ENCODE measurements around the gene TMEM266. TPM values are rescaled to one million over a fixed set of nuclear protein-coding genes. Genes with fewer than 3 reads are reported as not detected.

Gene TMEM266, protein sequence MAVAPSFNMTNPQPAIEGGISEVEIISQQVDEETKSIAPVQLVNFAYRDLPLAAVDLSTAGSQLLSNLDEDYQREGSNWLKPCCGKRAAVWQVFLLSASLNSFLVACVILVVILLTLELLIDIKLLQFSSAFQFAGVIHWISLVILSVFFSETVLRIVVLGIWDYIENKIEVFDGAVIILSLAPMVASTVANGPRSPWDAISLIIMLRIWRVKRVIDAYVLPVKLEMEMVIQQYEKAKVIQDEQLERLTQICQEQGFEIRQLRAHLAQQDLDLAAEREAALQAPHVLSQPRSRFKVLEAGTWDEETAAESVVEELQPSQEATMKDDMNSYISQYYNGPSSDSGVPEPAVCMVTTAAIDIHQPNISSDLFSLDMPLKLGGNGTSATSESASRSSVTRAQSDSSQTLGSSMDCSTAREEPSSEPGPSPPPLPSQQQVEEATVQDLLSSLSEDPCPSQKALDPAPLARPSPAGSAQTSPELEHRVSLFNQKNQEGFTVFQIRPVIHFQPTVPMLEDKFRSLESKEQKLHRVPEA
- 0.08 TPM for polyA plus RNA-seq (2013, experiment 1 of 2)
- 0.08 TPM for polyA plus RNA-seq (2013, experiment 2 of 2)

DNA sequence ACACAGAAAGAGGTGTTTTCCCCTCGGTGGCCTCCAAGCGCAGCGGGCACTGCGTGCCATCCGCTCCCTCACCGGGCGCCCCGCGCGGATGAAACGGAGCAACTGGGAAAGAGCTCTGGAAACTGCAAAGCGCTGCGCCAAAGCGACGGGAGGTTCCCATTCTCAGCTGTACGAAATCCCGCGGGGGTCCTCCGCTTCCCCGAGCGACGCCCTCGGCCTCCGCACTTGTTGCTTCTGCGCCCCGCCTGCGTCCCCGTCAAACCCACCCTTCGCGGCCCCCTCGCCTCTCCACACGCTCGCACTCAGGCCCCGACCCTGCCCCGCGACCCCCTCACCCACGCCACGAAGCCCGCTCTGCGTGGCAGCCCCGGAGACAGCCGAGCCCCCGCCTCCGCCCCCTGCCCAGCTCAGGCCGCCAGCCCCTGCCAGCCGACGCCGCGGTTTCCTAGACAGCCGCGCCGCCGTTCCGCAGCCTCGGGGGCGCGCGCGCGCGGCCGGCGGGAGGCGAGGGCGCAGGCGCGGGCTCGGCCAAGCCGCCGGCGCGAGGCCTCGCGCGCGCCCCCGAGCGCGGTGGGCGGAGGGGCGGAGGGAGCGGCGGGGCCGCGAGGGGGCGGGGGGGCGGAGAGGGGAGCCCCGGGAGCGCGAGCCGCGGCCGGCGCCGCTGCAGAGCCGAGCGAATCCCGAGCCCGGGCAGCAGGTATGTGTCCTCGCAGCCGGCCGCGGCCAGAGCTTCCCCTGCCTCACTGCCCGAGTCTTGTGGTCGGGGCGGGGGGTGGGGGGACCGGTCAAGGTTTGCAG is at the start of gene TMEM266:
Gene TMEM266, plus strand, starts transcription at position 666 of the 798 bp plus-strand sequence. CDS start 74,279 bp downstream, outside the sequence.
- WGBS, result 2% methylated on average over 52 of the region's 107 CpGs
- Histone ChIP-seq H2BK5ac (ENCODE audit: low read depth, low read length, poor library complexity, severe bottlenecking) (no peak within 1 kb of the TSS), H2BK12ac (ENCODE audit: low read length in 2 of 2) (no peak within 1 kb of the TSS), H3K79me1 (replicated peaks; ENCODE audit: low read length, poor library complexity, severe bottlenecking) (no peaks in the 10 kb centered on the region), H2AFZ (ENCODE audit: low read depth, low read length) (peak within 1 kb of the TSS; percentile 90), H2BK120ac (ENCODE audit: low read depth, low read length) (peak within 1 kb of the TSS; percentile 49), H3K4me2 (ENCODE audit: low read length, poor library complexity, severe bottlenecking) (peak within 1 kb of the TSS; percentile 99), H4K91ac (ENCODE audit: low read length) (no peak within 1 kb of the TSS), H3K14ac (ENCODE audit: low read length in 2 of 2) (peak within 1 kb of the TSS in 1 of 2 experiments; percentile 70), H3K27me3 (ENCODE audit: control insufficient read depth in 1 of 2, insufficient read depth in 1 of 2, low read length in 2 of 2) (peaks cover 61 to 81% of the 10 kb centered on the region in 2 experiments), H4K8ac (ENCODE audit: low read length) (no peak within 1 kb of the TSS), H2BK15ac (ENCODE audit: low read depth, poor library complexity, severe bottlenecking) (no peak within 1 kb of the TSS), H3K27ac (ENCODE audit: low read length, poor library complexity, severe bottlenecking) (no peak within 1 kb of the TSS), H3K9me3 (ENCODE audit: control insufficient read depth, low read length) (no peaks in the 10 kb centered on the region), H3K9ac (ENCODE audit: low read length) (peak within 1 kb of the TSS; percentile 45), H3K4me3 (ENCODE audit: insufficient read depth in 1 of 2, low read depth in 1 of 2, low read length in 2 of 2) (peak within 1 kb of the TSS; percentile 76 to 81), H3K4ac (ENCODE audit: low read depth in 1 of 2, low read length in 2 of 2) (no peak within 1 kb of the TSS), H3K4me1 (ENCODE audit: control insufficient read depth, insufficient read depth, low read depth, low read length) (peaks cover 9% of the 10 kb centered on the region), H2AK5ac (ENCODE audit: low read length, severe bottlenecking) (no peak within 1 kb of the TSS), H3K36me3 (ENCODE audit: control insufficient read depth in 1 of 2, insufficient read depth in 2 of 2, low read depth in 1 of 2, low read length in 2 of 2) (no peaks in the 10 kb centered on the region), H3K18ac (ENCODE audit: low read depth in 1 of 2, low read length in 2 of 2) (peak within 1 kb of the TSS in 1 of 2 experiments; percentile 73), H3K23ac (ENCODE audit: low read length in 2 of 2) (peak within 1 kb of the TSS in 1 of 2 experiments; percentile 89)
- DNase-seq, result peak; percentile 44

DNA sequence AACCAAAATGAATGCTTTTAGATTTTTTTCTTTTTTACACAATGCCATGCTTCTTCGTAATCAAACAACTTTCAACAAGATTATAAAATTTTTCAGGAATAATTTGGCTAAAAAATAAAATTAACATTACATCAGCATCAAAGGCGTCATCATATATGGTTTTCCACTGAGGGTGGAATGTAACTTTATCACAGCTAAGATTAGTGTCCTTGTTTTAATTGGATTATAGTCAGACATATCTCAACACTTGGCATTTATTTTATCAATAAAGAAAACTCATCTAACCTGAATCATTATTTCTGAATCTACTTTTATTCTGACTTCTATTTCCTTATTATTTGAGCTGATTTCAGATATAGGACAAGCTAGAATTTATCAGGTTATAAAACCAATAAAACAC is 49.2 kb upstream of the TMEM266 start:
- H2BK12ac ChIP-seq (ENCODE audit: low read length in 2 of 2), result no peak overlapping the region
- no peak overlapping the region for H4K91ac ChIP-seq (ENCODE audit: low read length)
- no peak overlapping the region for H3K4me3 ChIP-seq (ENCODE audit: insufficient read depth in 1 of 2, low read depth in 1 of 2, low read length in 2 of 2)
- H3K18ac ChIP-seq (ENCODE audit: low read depth in 1 of 2, low read length in 2 of 2), result no peak overlapping the region
- H3K79me1 ChIP-seq (replicated peaks; ENCODE audit: low read length, poor library complexity, severe bottlenecking), result no peaks in the 10 kb centered on the region
- H2BK15ac ChIP-seq (ENCODE audit: low read depth, poor library complexity, severe bottlenecking), result no peak overlapping the region
- no peak overlapping the region for H3K4me2 ChIP-seq (ENCODE audit: low read length, poor library complexity, severe bottlenecking)
- no peaks in the 10 kb centered on the region for H3K9me3 ChIP-seq (ENCODE audit: control insufficient read depth, low read length)
- H3K36me3 ChIP-seq (ENCODE audit: control insufficient read depth in 1 of 2, insufficient read depth in 2 of 2, low read depth in 1 of 2, low read length in 2 of 2), result no peaks in the 10 kb centered on the region
- H3K27ac ChIP-seq (ENCODE audit: low read length, poor library complexity, severe bottlenecking), result no peak overlapping the region
- DNase-seq, result no peak
- H2AFZ ChIP-seq (ENCODE audit: low read depth, low read length), result no peak overlapping the region
- H2AK5ac ChIP-seq (ENCODE audit: low read length, severe bottlenecking), result no peak overlapping the region
- H3K9ac ChIP-seq (ENCODE audit: low read length), result no peak overlapping the region
- no peak overlapping the region for H3K23ac ChIP-seq (ENCODE audit: low read length in 2 of 2)
- H3K4me1 ChIP-seq (ENCODE audit: control insufficient read depth, insufficient read depth, low read depth, low read length), result peaks cover 2% of the 10 kb centered on the region
- no CpG with 5 or more reads among the region's 2 CpGs for WGBS
- H4K8ac ChIP-seq (ENCODE audit: low read length), result no peak overlapping the region
- H3K27me3 ChIP-seq (ENCODE audit: control insufficient read depth in 1 of 2, insufficient read depth in 1 of 2, low read length in 2 of 2), result peaks cover 0 to 10% of the 10 kb centered on the region in 2 experiments
- H3K4ac ChIP-seq (ENCODE audit: low read depth in 1 of 2, low read length in 2 of 2), result no peak overlapping the region
- H2BK5ac ChIP-seq (ENCODE audit: low read depth, low read length, poor library complexity, severe bottlenecking), result no peak overlapping the region
- H2BK120ac ChIP-seq (ENCODE audit: low read depth, low read length), result no peak overlapping the region
- H3K14ac ChIP-seq (ENCODE audit: low read length in 2 of 2), result no peak overlapping the region

DNA sequence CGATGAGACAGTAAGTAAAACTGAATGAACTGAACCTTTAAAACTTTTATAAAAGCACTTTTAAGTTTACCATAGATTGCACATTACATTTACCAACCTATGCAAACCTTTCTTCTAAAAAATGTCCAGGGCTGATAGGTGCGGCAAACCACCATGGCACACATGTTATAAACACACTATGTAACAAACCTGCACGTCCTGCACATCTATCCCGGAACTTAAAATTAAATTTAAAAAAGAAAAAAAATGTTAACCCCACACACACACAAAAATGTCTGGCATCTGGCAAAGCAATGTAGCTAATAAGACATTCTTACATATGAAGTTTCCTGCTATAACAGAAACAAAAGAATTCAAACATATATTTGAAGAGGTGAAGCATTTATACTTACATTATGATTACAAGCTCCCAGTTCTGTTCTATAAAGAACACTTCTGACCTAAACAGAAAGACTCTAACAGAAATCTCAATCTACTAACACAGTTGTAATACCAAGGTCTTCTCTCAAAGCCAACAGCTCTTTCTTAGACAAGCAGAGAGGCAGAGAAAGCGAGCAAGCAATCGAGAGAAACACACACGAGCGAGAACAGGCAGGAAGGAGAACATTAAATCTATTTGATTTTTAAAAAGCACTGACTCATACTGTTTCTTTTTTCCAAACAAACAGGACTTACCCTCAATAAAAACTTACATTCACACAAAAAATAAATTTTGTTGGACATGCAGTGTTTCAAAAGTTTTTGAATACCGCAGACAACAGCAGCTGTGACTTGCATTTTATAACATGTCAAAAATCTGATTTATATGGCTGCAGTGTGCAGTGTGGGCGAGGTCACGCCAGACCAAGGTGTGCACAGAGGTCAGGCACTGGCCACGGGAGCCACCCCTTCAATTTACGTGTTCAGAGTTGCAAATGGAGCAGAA is 47.9 kb upstream of the TMEM266 start, which contains the start of gene NRG4:
Gene NRG4, minus strand, starts transcription at position 798 of the 925 bp plus-strand sequence. CDS start 1,194 bp downstream, outside the sequence.
- Histone ChIP-seq H3K27ac (ENCODE audit: low read length, poor library complexity, severe bottlenecking) (no peak within 1 kb of the TSS), H3K9ac (ENCODE audit: low read length) (peak within 1 kb of the TSS; percentile 23), H2BK120ac (ENCODE audit: low read depth, low read length) (no peak within 1 kb of the TSS), H3K14ac (ENCODE audit: low read length in 2 of 2) (no peak within 1 kb of the TSS), H2BK15ac (ENCODE audit: low read depth, poor library complexity, severe bottlenecking) (no peak within 1 kb of the TSS), H3K9me3 (ENCODE audit: control insufficient read depth, low read length) (no peaks in the 10 kb centered on the region), H3K18ac (ENCODE audit: low read depth in 1 of 2, low read length in 2 of 2) (no peak within 1 kb of the TSS), H2AK5ac (ENCODE audit: low read length, severe bottlenecking) (no peak within 1 kb of the TSS), H3K23ac (ENCODE audit: low read length in 2 of 2) (no peak within 1 kb of the TSS), H4K91ac (ENCODE audit: low read length) (no peak within 1 kb of the TSS), H2AFZ (ENCODE audit: low read depth, low read length) (no peak within 1 kb of the TSS), H3K79me1 (replicated peaks; ENCODE audit: low read length, poor library complexity, severe bottlenecking) (no peaks in the 10 kb centered on the region), H3K4me2 (ENCODE audit: low read length, poor library complexity, severe bottlenecking) (peak within 1 kb of the TSS; percentile 62), H2BK12ac (ENCODE audit: low read length in 2 of 2) (no peak within 1 kb of the TSS), H3K4ac (ENCODE audit: low read depth in 1 of 2, low read length in 2 of 2) (no peak within 1 kb of the TSS), H2BK5ac (ENCODE audit: low read depth, low read length, poor library complexity, severe bottlenecking) (no peak within 1 kb of the TSS), H3K4me3 (ENCODE audit: insufficient read depth in 1 of 2, low read depth in 1 of 2, low read length in 2 of 2) (peak within 1 kb of the TSS in 1 of 2 experiments; percentile 20), H3K4me1 (ENCODE audit: control insufficient read depth, insufficient read depth, low read depth, low read length) (peaks cover 2% of the 10 kb centered on the region), H3K27me3 (ENCODE audit: control insufficient read depth in 1 of 2, insufficient read depth in 1 of 2, low read length in 2 of 2) (peaks cover 0 to 10% of the 10 kb centered on the region in 2 experiments), H3K36me3 (ENCODE audit: control insufficient read depth in 1 of 2, insufficient read depth in 2 of 2, low read depth in 1 of 2, low read length in 2 of 2) (no peaks in the 10 kb centered on the region), H4K8ac (ENCODE audit: low read length) (no peak within 1 kb of the TSS)
- no peak for DNase-seq
- WGBS, result 76% methylated on average over 12 of the region's 13 CpGs

All from mesenchymal stem cell (in vitro differentiated cells and primary cell).